GM12801 (cell line): ENCODE measurements around the gene SLC6A1.

Experiments
- TF ChIP-seq, protein P1 (sequence below): IDR thresholded peaks from one replicate; pipeline ENCODE4 v1.5.1; 2011; ENCODE audit warnings: control low read depth; ENCODE audit not compliant: insufficient read length; ENCODE audit errors: extremely low read depth

The SLC6A1 gene

DNA sequence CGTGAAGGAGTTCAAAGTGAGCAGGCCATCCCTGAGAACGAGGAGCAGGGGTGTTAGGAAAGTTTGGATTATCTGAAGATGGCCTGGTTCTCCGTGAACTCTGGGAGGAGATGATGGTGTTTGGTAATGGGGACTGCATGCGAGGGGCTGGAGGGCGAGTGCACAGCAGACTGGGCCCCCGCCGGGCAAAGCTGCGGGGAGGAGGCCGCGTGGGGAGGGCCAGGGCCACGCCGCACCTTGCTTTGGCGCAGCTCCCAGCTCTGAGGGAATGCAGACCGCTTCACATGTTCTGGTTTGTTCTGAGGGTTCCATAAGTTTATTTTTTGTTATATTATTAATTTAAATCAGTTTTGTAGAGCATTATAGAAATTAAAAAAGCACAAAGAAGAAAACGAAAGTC, 22.2 kb downstream of the SLC6A1 start:
- TF ChIP-seq, protein P1, sequence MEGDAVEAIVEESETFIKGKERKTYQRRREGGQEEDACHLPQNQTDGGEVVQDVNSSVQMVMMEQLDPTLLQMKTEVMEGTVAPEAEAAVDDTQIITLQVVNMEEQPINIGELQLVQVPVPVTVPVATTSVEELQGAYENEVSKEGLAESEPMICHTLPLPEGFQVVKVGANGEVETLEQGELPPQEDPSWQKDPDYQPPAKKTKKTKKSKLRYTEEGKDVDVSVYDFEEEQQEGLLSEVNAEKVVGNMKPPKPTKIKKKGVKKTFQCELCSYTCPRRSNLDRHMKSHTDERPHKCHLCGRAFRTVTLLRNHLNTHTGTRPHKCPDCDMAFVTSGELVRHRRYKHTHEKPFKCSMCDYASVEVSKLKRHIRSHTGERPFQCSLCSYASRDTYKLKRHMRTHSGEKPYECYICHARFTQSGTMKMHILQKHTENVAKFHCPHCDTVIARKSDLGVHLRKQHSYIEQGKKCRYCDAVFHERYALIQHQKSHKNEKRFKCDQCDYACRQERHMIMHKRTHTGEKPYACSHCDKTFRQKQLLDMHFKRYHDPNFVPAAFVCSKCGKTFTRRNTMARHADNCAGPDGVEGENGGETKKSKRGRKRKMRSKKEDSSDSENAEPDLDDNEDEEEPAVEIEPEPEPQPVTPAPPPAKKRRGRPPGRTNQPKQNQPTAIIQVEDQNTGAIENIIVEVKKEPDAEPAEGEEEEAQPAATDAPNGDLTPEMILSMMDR: no peak

DNA sequence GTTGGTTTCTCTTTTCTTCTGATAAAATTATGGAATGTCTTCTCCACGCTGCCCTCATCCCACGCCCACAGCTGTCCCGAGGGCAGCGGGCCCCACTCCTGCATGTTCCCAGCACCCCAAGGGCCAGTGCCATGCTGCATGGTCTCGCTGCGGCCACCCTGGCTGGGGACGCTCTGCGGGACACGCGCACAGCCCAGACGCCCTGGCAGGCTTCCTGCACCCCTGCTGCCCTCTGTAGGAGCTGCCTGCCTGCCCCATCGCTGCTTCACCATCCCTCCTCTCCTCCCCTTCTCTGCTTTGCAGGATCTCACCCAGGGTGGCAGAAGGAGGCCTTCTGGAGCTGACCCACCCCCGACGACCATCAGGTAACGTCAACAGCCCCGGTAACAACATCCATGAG, 22.8 kb downstream of the SLC6A1 start:
- TF ChIP-seq, protein P1: no peak

DNA sequence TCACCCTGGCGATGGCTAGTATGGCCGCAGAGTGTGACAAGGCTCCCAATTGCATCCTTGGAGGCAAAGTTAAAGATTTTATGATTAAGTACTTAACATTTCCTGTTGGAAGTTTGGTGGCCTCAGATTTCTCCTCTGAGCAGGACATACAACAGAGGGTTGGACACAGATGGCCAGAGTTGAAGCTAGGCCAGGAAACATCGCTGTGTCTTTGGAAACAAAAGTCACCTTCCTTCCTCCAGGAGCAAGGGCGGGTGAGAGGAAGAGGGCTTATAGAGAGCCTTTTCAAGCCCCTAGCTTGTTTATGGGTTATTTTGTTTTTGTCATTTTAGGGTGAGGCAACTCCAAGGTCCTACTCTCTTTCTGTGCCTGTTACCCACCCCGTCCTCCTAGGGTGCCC, 24.2 kb downstream of the SLC6A1 start:
- TF ChIP-seq, protein P1: no peak

DNA sequence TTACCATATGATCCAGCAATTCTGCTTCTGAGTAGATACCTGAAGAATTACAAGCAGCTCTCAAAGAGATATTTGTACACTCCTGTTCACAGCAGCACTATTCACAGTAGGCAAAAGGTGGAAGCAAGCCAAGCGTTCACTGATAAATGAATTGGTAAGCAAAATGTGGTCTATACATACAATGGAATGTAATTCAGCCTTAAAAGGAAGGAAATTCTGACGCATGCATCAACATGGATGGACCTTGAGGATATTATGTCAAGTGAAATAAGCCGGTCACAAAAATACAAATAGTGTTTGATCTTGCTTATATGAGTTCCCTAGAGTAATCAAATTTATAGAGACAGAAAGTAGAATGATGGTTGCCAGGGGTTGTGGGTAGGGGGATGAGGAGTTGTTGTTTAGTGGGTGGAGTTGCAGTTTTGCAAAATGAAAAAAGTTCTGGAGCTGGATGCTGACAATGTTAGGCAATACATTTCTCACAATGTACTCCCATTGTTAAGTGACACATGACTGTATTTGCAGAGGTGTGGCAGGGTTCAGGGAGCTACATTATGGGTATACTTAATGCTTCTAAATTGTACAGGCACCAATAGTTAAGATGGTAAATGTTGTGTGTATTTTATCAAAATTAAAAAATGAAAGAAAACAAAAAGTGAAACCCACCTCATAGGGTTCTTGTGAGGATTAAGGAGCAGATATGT, 26.7 kb downstream of the SLC6A1 start:
- TF ChIP-seq, protein P1: no peak

DNA sequence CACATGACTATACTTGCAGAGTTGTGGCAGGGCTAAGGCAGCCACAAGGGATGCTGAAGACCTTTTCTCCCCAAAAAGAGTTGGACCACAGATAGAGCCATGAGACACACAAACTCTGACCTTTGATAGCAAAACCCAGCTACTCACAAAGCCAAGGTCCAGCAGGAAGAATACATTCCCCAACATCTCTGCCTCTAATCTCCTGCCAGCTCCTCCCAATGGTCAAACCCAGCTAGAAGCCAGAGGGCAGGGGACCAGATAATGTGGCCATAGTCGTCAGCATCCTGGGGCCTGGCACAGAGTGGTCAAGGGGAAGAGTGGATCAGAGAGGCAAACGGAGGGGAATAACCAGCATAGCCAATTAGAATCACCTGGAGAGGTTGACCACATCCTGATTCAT, 28.2 kb downstream of the SLC6A1 start:
- TF ChIP-seq, protein P1: no peak

DNA sequence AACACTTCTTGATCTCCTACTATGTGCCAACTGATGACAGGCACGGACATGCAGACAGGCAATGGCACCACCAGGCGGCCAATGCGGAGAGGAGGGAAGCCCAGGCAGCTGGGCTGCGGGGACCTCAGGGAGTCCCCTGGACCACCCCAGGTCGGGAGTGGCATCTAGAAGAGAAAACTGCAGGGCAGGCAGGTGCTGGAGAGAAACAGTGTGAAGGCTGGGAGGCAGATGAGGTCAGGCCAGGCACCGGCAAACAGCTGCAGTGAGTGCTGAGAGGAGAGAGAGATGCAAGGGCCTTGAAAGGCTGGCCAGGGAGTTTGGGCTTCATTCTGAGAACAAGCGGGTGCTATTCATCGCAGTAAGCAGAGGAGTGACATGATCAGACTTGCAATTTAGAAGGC, 29.1 kb downstream of the SLC6A1 start:
- TF ChIP-seq, protein P1: no peak

DNA sequence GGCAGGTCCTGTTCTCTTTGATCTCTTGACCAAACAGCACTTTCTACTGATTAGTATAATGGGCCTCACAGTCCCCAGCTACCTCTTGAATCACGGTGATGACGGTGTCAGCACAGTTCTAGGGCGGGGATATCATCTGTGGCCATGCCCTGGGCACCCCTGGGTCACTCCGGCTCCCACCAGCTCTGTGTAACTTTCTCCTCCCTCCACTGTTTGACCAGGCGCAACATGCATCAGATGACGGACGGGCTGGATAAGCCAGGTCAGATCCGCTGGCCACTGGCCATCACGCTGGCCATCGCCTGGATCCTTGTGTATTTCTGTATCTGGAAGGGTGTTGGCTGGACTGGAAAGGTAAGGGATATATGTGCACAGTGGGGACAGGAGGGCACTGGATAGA, 29.6 kb downstream of the SLC6A1 start:
- TF ChIP-seq, protein P1: no peak
